CD14-positive monocyte (primary cell): ENCODE data around the gene M6PR. TPM values are rescaled to one million over a fixed set of nuclear protein-coding genes. Genes with fewer than 3 reads are reported as not detected.
A peak's percentile ranks its signal among the peaks of the same experiment; 100 is the strongest.

ENCODE experiments used
- DNase-seq, 3 donors: peaks; one replicate each; pipeline ENCODE4 v3.0.0-alpha.2; 2011 to 2022
- H2AFZ ChIP-seq: 2 replicates; pipeline ENCODE4 v1.6.0; 2012; ENCODE audit warnings: mild to moderate bottlenecking, low read depth, low read length, inconsistent platforms; ENCODE audit not compliant: insufficient read depth, poor library complexity, severe bottlenecking
- H3K27ac ChIP-seq, 2 donors: 1 replicate in 1 of 2; 2 replicates in 1 of 2; pipeline ENCODE4 v1.5.1; 2012 to 2013; ENCODE audit warnings: low read length in 2 of 2, control low read depth in 1 of 2, inconsistent platforms in 1 of 2, low read depth in 1 of 2, mild to moderate bottlenecking in 1 of 2
- H3K27me3 ChIP-seq, 2 donors: one replicate each; pipeline versions ENCODE4 v1.6.0 to v1.6.1; 2011 to 2013; ENCODE audit warnings: low read length in 2 of 2; ENCODE audit not compliant: control insufficient read depth in 2 of 2, insufficient read depth in 2 of 2
- H3K36me3 ChIP-seq, 2 donors: replicated peaks in 1 of 2; 1 replicate in 1 of 2; 2 replicates in 1 of 2; pipeline versions ENCODE4 v1.5.1 to v1.6.1; 2012 to 2013; ENCODE audit warnings: low read length in 2 of 2, control low read depth in 1 of 2, inconsistent platforms in 1 of 2, mild to moderate bottlenecking in 1 of 2; ENCODE audit not compliant: insufficient read depth in 2 of 2, control insufficient read depth in 1 of 2
- H3K4me1 ChIP-seq, 2 donors: 1 replicate in 1 of 2; 2 replicates in 1 of 2; pipeline versions ENCODE4 v1.5.1 to v1.6.1; 2012 to 2013; ENCODE audit warnings: low read length in 2 of 2, control low read depth in 1 of 2, inconsistent platforms in 1 of 2, mild to moderate bottlenecking in 1 of 2, moderate library complexity in 1 of 2; ENCODE audit not compliant: insufficient read depth in 2 of 2, control insufficient read depth in 1 of 2
- H3K4me2 ChIP-seq: replicated peaks from 2 replicates; pipeline ENCODE3; 2012; ENCODE audit warnings: low read length, moderate library complexity, mild to moderate bottlenecking; ENCODE audit not compliant: poor library complexity, severe bottlenecking; ENCODE audit errors: extremely low read depth
- H3K4me3 ChIP-seq, 3 experiments: fragments of 200-600 bp in 1 of 3; sonication (generic) in 1 of 3; replicated peaks in 1 of 3; 1 replicate in 2 of 3; 2 replicates in 1 of 3; pipeline ENCODE4 v1.5.1; 2011 to 2013; ENCODE audit warnings: low read length in 3 of 3, mild to moderate bottlenecking in 3 of 3, control low read depth in 2 of 3, low read depth in 2 of 3, inconsistent platforms in 1 of 3, moderate library complexity in 1 of 3
- H3K79me2 ChIP-seq: 2 replicates; pipeline ENCODE4 v1.6.0; 2012; ENCODE audit warnings: mild to moderate bottlenecking, control low read depth, inconsistent platforms, low read length, moderate library complexity; ENCODE audit not compliant: insufficient read depth
- H3K9ac ChIP-seq: 2 replicates; pipeline ENCODE4 v1.6.0; 2017; ENCODE audit warnings: low read length, mild to moderate bottlenecking; ENCODE audit not compliant: insufficient read depth, poor library complexity, severe bottlenecking
- H3K9me3 ChIP-seq, 2 donors: replicated peaks in 1 of 2; 1 replicate in 1 of 2; 2 replicates in 1 of 2; pipeline versions ENCODE4 v1.5.1 to v1.6.1; 2012 to 2013; ENCODE audit warnings: low read length in 2 of 2, control low read depth in 1 of 2; ENCODE audit not compliant: control insufficient read depth in 1 of 2, insufficient read depth in 1 of 2
- H4K20me1 ChIP-seq: 2 replicates; pipeline ENCODE4 v1.6.0; 2012; ENCODE audit warnings: mild to moderate bottlenecking, low read length, control low read depth, moderate library complexity; ENCODE audit not compliant: insufficient read depth
- H3K27ac Mint-ChIP-seq, 7 donors: one replicate each; pipeline ENCODE4 v1.8.0; 2020; ENCODE audit warnings: mild to moderate bottlenecking in 7 of 7, mixed read lengths in 7 of 7, moderate library complexity in 6 of 7, inconsistent platforms in 2 of 7
- H3K27me3 Mint-ChIP-seq, 3 donors: one replicate each; pipeline ENCODE4 v1.8.0; 2021 to 2022; ENCODE audit warnings: low read depth in 3 of 3, mild to moderate bottlenecking in 3 of 3, mixed read lengths in 3 of 3, moderate library complexity in 3 of 3, inconsistent platforms in 1 of 3
- H3K36me3 Mint-ChIP-seq, 2 donors: one replicate each; pipeline ENCODE4 v1.8.0; 2020; ENCODE audit warnings: mixed read lengths in 2 of 2, inconsistent platforms in 1 of 2, mild to moderate bottlenecking in 1 of 2
- H3K4me1 Mint-ChIP-seq: one replicate; pipeline ENCODE4 v1.8.0; 2020; ENCODE audit warnings: mild to moderate bottlenecking, mixed read lengths
- H3K4me3 Mint-ChIP-seq, 2 donors: one replicate each; pipeline ENCODE4 v1.8.0; 2020; ENCODE audit warnings: mild to moderate bottlenecking in 2 of 2, mixed read lengths in 2 of 2, moderate library complexity in 1 of 2
- H3K9me3 Mint-ChIP-seq, 7 donors: one replicate each; pipeline ENCODE4 v1.8.0; 2020 to 2022; ENCODE audit warnings: mixed read lengths in 7 of 7, mild to moderate bottlenecking in 6 of 7, moderate library complexity in 6 of 7, inconsistent platforms in 2 of 7
- CTCF ChIP-seq: fragments of 200-600 bp; IDR thresholded peaks from one replicate; pipeline ENCODE4 v1.8.0; 2022; ENCODE audit warnings: antibody characterized with exemption, mild to moderate bottlenecking
- WGBS: methylation state at CpG from one replicate; pipeline ENCODE4 v1.1.5; 2013; ENCODE audit warnings: missing lambda C conversion rate; ENCODE audit not compliant: insufficient coverage; 5-methylcytosine and 5-hydroxymethylcytosine counted together
- intact Hi-C, 2 donors: fragments of 100-400 bp; cut with micrococcal nuclease; formaldehyde crosslinking; loops; one replicate each; pipeline versions ENCODE4 v1.15.0 to v1.15.1; 2023
- polyA minus RNA-seq: library from RNA; depleted of rRNA, polyadenylated mRNA; stranded (reverse); fragments of >200 nt; gene quantifications from 2 replicates; pipeline ENCODE4 v1.2.3, GENCODE V29; 2012
- polyA plus RNA-seq, 3 donors: library from polyadenylated mRNA; depleted of rRNA in 1 of 3; unstranded in 2 of 3; stranded (reverse) in 1 of 3; fragments of 300-500 nt in 2 of 3; fragments of >200 nt in 1 of 3; fragmentation: Illumina TruSeq in 2 of 3; gene quantifications; 1 replicate in 2 of 3; 2 replicates in 1 of 3; pipeline ENCODE4 v1.2.3, GENCODE V29; 2012 to 2021
- total RNA-seq, 12 experiments: library from RNA in 1 of 12; stranded (reverse) in 1 of 12; fragments of 120-200 nt in 1 of 12; gene quantifications; one replicate each; pipeline ENCODE4 v1.2.4 and lab custom pipeline; 2013 to 2026; ENCODE audit warnings: mixed read lengths in 6 of 12, inconsistent platforms in 1 of 12

Gene M6PR
- total RNA-seq (2013), result 332 TPM
- polyA plus RNA-seq, result 100 to 1,000 TPM; 158 to 285 (median 268) TPM
- 193 and 288 TPM in 2 replicates for polyA minus RNA-seq
- 151 to 282 (median 223) reads per million in 11 experiments for total RNA-seq (lab: John Stamatoyannopoulos, UW)

- peak within 1 kb of the TSS; percentile 87 for H3K4me2 ChIP-seq
- H3K79me2 ChIP-seq, result peaks cover 55% of the 10 kb centered on the region
- Mint-ChIP-seq H3K4me3 (peak within 1 kb of the TSS; percentile 98), H3K27me3 (peaks cover 0 to 4% (median 0%) of the 10 kb centered on the region in 3 donors), H3K27ac (peak within 1 kb of the TSS; percentile 95 to 100 (median 99)), H3K4me1 (peaks cover 40% of the 10 kb centered on the region), H3K36me3 (peaks cover 24 to 36% of the 10 kb centered on the region in 2 donors), H3K9me3 (peaks cover 0 to 14% (median 7%) of the 10 kb centered on the region in 7 donors)
- peak within 1 kb of the TSS; percentile 96 for H3K9ac ChIP-seq
- peak within 1 kb of the TSS; percentile 82 for H2AFZ ChIP-seq
- peaks cover 25 to 41% of the 10 kb centered on the region in 2 donors for H3K4me1 ChIP-seq
- TF ChIP-seq CTCF, result no peak
- peak within 1 kb of the TSS; percentile 82 to 97 (median 93) for H3K4me3 ChIP-seq
- intact Hi-C loops, result loop anchor here (2.0 to 5.0 kb wide), 2 partner anchors 83 to 89 kb away; no protein-coding TSS in a partner anchor
- under 1% methylated on average over 56 of the region's 66 CpGs for WGBS
- H4K20me1 ChIP-seq, result peaks cover 40% of the 10 kb centered on the region
- DNase-seq, result peak; percentile 92 to 95 (median 95)
- H3K27ac ChIP-seq, result peak within 1 kb of the TSS; percentile 98 to 99
- no peaks in the 10 kb centered on the region for H3K27me3 ChIP-seq
- H3K9me3 ChIP-seq, result peaks cover 0 to 4% of the 10 kb centered on the region in 2 donors
- H3K36me3 ChIP-seq, result peaks cover 15 to 30% of the 10 kb centered on the region in 2 donors
Measured at GRCh38 chr12:8949342-8950220, at the start of gene M6PR. M6PR (minus strand) TSS chr12:8949645; CDS start chr12:8946404, 3,241 bp downstream.

GRCh38 chr12:8996682-8997405 lies 47.4 kb upstream of the M6PR start:
- Histone ChIP-seq H3K9me3 (no peaks in the 10 kb centered on the region), H4K20me1 (no peaks in the 10 kb centered on the region), H3K79me2 (no peaks in the 10 kb centered on the region), H3K4me1 (peaks cover 2 to 12% of the 10 kb centered on the region in 2 donors), H3K27me3 (no peaks in the 10 kb centered on the region), H2AFZ (no peak overlapping the region), H3K4me3 (no peak overlapping the region), H3K9ac (no peak overlapping the region), H3K36me3 (no peaks in the 10 kb centered on the region), H3K4me2 (no peak overlapping the region), H3K27ac (peak overlapping the region in 1 of 2 donors; percentile 1)
- H3K27me3 Mint-ChIP-seq, result peaks cover 0 to 1% (median 0%) of the 10 kb centered on the region in 3 donors
- H3K36me3 Mint-ChIP-seq, result peaks cover 0 to 6% of the 10 kb centered on the region in 2 donors
- peak overlapping the region in 2 of 7 donors; percentile 2 to 56 for H3K27ac Mint-ChIP-seq
- intact Hi-C loops, result no loop called here
- peak in 2 of 3 donors; percentile 7 to 21 for DNase-seq
- peaks cover 0 to 1% (median 0%) of the 10 kb centered on the region in 7 donors for H3K9me3 Mint-ChIP-seq
- H3K4me3 Mint-ChIP-seq, result no peak overlapping the region
- no peak for TF ChIP-seq CTCF
- 17% methylated on average over 1 of the region's 5 CpGs for WGBS
- peaks cover 20% of the 10 kb centered on the region for H3K4me1 Mint-ChIP-seq
